ENCODE results near the gene CDCA8. TPM values are rescaled to one million over a fixed set of nuclear protein-coding genes. Genes with fewer than 3 reads are reported as not detected.

CDCA8 gene
- total and polyA plus RNA-seq, 2 experiments from 2014 or later = 7.0 to 30.8 TPM

- Histone ChIP-seq H3K9me3 (ENCODE audit: low read depth) (no peaks in the 10 kb centered on the region), H3K4me1 (ENCODE audit: low read depth) (peaks cover 8% of the 10 kb centered on the region), H3K4me3 (no peak overlapping the region), H3K36me3 (no peaks in the 10 kb centered on the region), H3K27ac (no peak overlapping the region), H3K27me3 (peaks cover 54% of the 10 kb centered on the region)
- DNase-seq (ENCODE audit: low read depth in 1 of 2, low spot score in 1 of 2) = no peak
- no peak for TF ChIP-seq CTCF (IDR thresholded peaks at IDR 0.05; ENCODE audit: low read depth, low read length)
Measured at GRCh38 chr1:37672136-37672870, 20.0 kb upstream of the CDCA8 start.

- no peak for TF ChIP-seq CTCF (IDR thresholded peaks at IDR 0.05; ENCODE audit: low read depth, low read length)
Measured at GRCh38 chr1:37673920-37674319, 18.4 kb upstream of the CDCA8 start.

GRCh38 chr1:37676281-37677142 lies 15.8 kb upstream of the CDCA8 start:
- TF ChIP-seq CTCF (IDR thresholded peaks at IDR 0.05; ENCODE audit: low read depth, low read length) = no peak
- Histone ChIP-seq H3K27ac (no peak overlapping the region), H3K27me3 (peaks cover 21% of the 10 kb centered on the region)

More at GRCh38 chr1:37673920-37674319, 18.4 kb upstream of the CDCA8 start:
- Histone ChIP-seq H3K4me3 (no peak overlapping the region), H3K36me3 (no peaks in the 10 kb centered on the region), H3K4me1 (ENCODE audit: low read depth) (peaks cover 8% of the 10 kb centered on the region), H3K9me3 (ENCODE audit: low read depth) (no peaks in the 10 kb centered on the region), H3K27me3 (peaks cover 45% of the 10 kb centered on the region), H3K27ac (no peak overlapping the region)
- no peak for DNase-seq (ENCODE audit: low read depth in 1 of 2, low spot score in 1 of 2)

GRCh38 chr1:37677143-37677439 lies 15.2 kb upstream of the CDCA8 start:
- Histone ChIP-seq H3K4me1 (ENCODE audit: low read depth) (peaks cover 8% of the 10 kb centered on the region), H3K36me3 (no peaks in the 10 kb centered on the region), H3K9me3 (ENCODE audit: low read depth) (no peaks in the 10 kb centered on the region), H3K4me3 (no peak overlapping the region), H3K27ac (no peak overlapping the region), H3K27me3 (peaks cover 17% of the 10 kb centered on the region)
- DNase-seq (ENCODE audit: low read depth in 1 of 2, low spot score in 1 of 2) = no peak
- TF ChIP-seq CTCF (IDR thresholded peaks at IDR 0.05; ENCODE audit: low read depth, low read length) = no peak

More at GRCh38 chr1:37676281-37677142, 15.8 kb upstream of the CDCA8 start:
- no peaks in the 10 kb centered on the region for H3K36me3 ChIP-seq
- peaks cover 8% of the 10 kb centered on the region for H3K4me1 ChIP-seq (ENCODE audit: low read depth)
- no peak for DNase-seq (ENCODE audit: low read depth in 1 of 2, low spot score in 1 of 2)
- H3K4me3 ChIP-seq = no peak overlapping the region
- no peaks in the 10 kb centered on the region for H3K9me3 ChIP-seq (ENCODE audit: low read depth)

GRCh38 chr1:37677808-37678207 lies 14.5 kb upstream of the CDCA8 start:
- Histone ChIP-seq H3K36me3 (no peaks in the 10 kb centered on the region), H3K9me3 (ENCODE audit: low read depth) (no peaks in the 10 kb centered on the region), H3K4me3 (no peak overlapping the region), H3K27me3 (peaks cover 10% of the 10 kb centered on the region), H3K27ac (no peak overlapping the region), H3K4me1 (ENCODE audit: low read depth) (peaks cover 8% of the 10 kb centered on the region)
- TF ChIP-seq CTCF (IDR thresholded peaks at IDR 0.05; ENCODE audit: low read depth, low read length) = no peak
- DNase-seq (ENCODE audit: low read depth in 1 of 2, low spot score in 1 of 2) = no peak

Measured in cardiac muscle cell (in vitro differentiated cells and primary cell).